ENCODE measurements around the gene SP7.
"Not testable (repeated sequence)": the region's sequence is repeated elsewhere in the genome, so short reads cannot be mapped to it uniquely, and the experiment has no call there.

Gene SP7

DNA sequence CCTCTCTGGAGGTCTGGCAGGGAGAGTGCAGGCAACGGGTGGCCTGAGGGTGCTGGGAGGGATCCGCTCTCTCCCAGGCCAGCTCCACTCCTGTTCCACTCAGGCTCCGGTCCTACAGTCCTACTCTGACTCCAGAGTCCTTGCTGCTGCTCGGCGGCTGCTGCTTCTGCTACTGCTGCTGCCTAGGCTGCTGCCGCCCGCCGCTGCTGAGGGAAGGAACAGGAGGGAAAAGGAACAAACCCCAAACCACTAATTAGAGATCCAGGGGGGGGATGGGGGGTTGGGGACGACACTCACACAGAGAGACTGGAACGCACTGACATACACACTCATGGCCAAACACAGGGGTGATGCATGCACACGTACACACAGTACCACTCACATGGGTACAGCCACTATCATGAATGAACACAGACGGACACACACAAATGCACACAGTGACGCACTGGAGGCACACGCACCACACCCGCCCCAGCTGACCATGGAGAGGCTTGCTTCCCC lies at the start of gene SP7:
TSS of gene SP7 (minus strand) at position 174 of the 501 bp plus-strand sequence. CDS start 708 bp downstream, outside the sequence.
- DNase-seq: no peak

DNA sequence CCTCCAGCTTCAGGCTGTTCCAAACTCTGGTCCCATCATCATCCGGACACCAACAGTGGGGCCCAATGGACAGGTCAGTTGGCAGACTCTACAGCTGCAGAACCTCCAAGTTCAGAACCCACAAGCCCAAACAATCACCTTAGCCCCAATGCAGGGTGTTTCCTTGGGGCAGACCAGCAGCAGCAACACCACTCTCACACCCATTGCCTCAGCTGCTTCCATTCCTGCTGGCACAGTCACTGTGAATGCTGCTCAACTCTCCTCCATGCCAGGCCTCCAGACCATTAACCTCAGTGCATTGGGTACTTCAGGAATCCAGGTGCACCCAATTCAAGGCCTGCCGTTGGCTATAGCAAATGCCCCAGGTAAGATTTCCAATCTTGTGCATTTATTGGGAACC lies 47.1 kb upstream of the SP7 start:
- no peak for DNase-seq

DNA sequence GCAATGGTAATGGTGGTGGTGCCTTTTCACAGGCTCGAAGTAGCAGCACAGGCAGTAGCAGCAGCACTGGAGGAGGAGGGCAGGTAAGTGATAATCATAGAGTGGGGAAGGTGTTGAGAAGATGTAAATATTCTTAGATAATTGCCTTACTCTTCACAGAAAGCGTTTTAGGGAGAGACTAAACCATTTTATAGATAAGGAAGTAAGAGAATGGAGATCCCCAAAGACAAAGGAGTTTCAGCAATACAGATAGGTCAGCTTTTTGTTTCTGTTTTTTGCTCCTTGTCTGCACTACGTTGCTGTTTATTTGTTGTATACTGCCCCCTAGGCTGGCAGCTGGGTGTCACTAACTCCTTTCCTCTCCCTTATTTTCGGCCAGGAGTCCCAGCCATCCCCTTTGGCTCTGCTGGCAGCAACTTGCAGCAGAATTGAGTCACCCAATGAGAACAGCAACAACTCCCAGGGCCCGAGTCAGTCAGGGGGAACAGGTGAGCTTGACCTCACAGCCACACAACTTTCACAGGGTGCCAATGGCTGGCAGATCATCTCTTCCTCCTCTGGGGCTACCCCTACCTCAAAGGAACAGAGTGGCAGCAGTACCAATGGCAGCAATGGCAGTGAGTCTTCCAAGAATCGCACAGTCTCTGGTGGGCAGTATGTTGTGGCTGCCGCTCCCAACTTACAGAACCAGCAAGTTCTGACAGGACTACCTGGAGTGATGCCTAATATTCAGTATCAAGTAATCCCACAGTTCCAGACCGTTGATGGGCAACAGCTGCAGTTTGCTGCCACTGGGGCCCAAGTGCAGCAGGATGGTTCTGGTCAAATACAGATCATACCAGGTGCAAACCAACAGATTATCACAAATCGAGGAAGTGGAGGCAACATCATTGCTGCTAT lies 45.8 kb upstream of the SP7 start:
- DNase-seq: peak in 24 of 56 donors; percentile 2 to 56 (median 13)

DNA sequence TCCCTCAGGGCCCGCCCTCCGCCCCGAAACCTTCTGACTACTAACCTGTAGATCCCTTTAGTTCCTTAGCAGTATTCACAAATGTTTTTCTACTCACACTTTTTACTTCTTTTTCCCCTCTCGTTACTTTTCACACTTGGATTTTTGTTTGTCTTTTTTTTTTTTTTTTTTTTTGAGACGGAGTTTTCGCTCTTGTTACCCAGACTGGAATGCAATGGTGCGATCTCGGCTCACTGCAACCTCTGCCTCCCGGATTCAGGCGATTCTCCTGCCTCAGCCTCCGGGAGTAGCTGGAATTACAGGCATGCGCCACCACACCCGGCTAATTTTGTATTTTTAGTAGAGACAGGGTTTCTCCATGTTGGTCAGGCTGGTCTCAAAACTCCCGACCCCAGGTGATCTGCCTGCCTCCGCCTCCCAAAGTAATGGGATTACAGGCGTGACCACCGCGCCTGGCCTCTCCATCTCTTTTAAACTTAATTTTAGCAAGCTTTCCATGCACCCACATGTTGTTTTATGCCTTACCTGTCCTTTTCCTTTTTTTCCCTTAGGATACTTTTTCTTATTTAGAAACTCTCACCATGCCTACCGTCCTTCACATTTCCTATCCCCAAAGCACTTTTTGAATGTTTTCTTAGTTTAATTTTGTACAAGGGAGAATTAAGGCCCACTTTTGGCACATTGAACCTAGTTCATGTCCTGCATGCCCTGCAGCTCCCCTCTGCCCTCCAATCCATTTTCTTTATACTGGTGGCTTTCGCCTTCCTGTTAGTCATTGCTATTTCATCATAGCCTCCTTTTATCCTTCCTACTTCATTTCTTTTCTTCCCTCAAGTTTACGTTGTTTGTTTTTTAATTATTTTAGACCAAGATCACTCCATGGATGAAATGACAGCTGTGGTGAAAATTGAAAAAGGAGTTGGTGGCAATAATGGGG lies 44.9 kb upstream of the SP7 start:
- peak in 3 of 56 donors; percentile 9 to 46 (median 28) for DNase-seq

DNA sequence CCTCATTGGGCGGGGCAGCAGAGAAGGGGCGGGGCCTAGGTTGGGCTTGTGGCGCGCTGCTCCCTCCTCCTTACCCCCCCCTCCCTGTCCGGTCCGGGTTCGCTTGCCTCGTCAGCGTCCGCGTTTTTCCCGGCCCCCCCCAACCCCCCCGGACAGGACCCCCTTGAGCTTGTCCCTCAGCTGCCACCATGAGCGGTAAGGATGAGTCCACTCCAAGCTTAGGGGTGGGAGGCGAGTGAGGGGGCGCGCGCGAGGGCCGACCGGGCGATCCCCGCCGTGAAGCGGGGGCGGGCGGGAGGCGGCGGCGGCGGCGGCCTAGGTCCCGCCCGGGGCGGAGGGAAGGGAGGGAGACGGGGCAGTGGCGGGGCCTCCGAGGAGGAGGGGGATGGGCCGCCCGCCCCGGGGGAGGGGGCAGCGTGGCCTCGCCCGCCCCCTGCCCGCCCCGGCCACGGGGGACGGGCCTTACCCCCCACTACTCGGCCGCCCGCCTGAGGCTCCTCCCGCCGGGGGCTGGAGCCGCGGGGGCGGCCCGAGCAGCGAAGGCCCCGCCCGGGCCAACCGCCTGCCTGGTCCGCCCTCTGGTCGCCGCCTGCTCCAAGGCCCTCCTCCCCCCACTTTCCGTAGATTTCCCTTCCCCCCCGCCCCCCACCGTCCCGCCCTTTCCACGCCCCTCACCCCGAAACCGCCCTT lies 44.1 kb upstream of the SP7 start, which contains the start of gene SP1:
TSS of gene SP1 (plus strand) at position 73 of the 690 bp plus-strand sequence. CDS start at position 189, 116 bp downstream.
- peak in 54 of 56 donors; percentile 33 to 99 (median 77) for DNase-seq

DNA sequence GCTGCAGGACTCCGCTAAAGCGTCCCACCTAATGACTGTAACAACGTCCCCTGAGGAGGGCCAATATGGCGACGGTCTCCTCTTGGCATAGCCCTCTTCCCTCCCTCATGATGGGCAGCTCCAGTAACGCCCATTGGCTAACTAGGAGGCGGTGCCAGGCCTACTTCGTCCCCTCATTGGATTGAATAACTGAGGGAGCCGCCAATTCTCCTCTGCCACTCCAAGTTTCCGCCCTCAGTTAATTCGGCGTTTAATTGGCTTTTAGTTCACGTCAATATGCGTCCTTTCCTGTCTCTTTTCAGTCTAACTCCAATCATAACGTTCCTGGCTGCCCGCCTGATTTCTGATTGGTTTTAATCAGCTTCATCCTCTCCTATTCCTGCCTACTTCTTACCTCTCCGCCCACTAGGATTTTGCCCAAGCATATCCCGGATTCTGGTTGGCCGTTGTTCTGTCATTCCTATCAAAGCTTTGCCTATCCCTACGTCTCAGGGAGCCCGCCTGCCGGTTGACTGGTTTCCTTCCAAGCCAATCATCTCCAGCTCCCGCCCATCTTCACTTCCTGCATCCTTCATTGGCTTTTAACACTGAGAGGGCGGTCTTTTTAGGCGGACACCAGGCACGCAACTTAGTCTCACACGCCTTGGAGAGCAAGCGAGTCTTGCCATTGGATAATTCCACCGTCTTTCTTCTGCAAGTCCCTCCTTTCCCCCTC lies 43.4 kb upstream of the SP7 start:
- peak; percentile 90 to 100 (median 100) for DNase-seq

DNA sequence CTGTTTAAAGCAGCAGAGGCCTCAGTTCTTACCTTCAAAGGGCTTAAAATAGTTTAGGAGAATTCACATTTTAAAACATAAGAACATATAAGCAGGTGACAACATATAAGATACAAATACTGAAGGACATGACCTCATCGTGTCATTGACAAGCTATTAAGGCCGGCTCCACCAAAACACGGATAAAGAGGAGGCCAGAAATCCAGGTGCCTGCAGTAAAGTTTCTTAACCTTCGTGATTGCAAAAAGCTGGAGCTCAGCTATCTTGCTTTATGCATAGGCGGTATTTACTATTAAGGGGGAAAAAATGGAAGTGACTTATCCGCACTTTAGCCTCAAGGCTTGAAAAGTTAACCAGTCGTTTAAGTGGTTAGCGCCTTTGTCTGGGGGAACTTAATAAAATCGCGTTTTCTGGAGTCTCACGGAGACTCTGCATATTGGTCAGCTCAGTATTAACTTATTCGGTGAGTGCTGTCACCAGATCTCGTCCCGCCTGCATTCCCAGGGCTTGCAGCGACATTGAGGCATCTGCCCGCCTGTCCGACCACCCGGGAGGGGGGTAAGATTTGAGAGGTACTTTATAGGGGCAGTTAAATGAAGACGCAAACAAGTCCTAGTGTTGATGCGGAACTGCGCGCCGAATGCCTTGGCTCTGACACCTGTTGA lies 42.7 kb upstream of the SP7 start:
- no peak for DNase-seq

DNA sequence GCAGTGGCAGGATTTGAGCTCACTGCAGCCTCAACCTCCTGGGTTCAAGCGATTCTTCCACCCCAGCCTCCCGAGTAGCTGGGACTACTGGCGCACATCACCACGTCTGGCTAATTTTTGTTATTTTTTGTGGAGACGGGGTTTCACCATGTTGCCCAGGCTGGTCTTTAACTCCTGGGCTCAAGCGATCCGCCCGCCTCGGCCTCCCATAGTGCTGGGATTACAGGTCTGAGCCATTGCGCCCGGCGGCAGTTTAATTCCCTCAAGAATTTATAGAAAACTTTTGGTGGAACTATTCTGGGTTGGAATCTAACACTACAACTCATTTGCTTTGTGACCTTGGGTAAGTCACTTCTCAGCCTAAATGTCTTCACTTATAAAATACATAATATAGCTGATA lies 42.1 kb upstream of the SP7 start:
- no peak for DNase-seq

DNA sequence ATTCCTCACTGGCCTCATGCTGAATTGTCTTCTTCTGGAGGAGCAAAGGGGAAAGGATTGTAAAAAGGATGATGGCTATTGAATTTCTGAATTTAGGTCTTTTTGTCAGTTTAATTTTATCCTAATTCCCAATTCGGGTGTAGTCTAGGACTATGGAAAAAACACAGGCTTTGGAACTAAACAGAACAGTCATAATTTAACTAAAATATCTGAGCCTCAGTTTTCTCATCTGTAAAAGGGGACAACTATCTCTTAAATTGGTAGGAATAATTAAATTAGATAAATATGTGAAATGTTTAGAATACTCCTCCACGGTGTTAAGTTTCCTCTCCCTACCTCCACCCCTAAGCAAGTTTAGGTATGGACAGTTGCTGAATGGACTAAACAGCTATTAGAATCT lies 40.6 kb upstream of the SP7 start:
- DNase-seq: no peak

DNA sequence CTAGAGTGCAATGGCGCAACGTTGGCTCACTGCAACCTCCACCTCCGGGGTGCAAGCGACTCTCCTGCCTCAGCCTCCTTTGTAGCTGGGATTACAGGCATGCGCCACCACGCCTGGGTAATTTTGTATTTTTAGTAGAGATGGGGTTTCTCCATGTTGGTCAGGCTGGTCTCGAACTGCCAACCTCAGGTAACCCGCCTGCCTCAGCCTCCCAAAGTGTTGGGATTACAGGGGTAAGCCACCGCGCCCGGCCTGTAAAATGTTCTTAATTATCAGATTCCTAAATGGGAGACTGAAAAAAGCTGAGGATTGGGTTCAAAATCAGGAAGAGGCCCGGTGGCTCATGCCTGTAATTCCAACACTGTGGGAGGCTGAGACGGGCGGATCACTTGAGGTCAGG lies 38.1 kb upstream of the SP7 start:
- not testable (repeated sequence) for DNase-seq

DNA sequence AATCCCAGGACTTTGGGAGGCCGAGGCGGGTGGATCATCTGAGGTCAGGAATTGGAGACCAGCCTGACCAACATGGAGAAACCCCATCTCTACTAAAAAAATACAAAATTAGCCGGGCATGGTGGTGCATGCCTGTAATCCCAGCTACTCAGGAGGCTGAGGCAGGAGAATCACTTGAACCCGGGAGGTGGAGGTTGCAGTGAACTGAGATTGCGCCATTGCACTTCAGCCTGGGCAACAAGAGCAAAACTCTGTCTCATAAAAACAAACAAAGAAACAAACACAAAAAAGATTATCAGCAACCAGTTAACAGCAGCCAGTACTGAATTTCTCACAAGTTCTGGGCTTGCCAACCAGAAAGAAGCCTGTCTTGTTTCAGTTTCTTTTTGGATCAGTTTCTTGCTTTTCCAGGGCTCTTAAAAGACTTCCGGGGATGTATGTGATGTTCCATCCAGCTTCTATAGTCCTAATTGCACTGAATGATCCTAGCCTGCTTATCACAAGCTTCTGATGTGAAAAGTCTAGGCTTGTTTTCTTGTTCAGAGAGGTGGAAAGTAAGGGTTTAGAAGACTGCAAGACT lies 37.5 kb upstream of the SP7 start:
- DNase-seq: not testable (repeated sequence)

DNA sequence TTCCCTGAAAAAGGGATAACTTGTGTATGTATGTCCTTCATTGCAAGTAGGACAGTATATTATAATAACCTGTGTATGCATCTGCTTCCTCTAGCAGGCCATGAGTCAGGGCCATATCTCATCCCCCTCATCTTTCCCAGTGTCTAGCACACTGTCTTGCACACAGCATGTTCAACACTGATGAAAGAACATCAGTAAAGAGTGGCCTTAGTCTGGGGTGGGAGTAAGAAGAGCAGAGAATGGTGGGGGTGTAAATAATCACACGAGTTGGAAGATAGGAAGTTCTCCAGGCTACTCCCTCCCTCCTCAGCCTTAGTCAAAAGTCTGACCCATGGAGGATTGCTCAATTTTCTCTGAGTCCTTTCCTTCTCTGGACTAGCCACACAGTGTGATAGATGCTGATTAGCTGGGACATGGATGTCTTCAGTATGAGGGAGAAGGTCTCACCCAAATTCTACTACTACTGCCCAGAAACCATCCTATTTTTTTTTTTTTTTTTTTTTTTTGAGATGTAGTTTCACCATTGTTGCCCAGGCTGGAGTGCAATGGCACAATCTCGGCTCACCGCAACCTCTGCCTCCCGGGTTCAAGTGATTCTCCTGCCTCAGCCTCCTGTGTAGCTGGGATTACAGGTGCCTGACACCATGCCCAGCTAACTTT lies 29.2 kb upstream of the SP7 start:
- no peak for DNase-seq

DNA sequence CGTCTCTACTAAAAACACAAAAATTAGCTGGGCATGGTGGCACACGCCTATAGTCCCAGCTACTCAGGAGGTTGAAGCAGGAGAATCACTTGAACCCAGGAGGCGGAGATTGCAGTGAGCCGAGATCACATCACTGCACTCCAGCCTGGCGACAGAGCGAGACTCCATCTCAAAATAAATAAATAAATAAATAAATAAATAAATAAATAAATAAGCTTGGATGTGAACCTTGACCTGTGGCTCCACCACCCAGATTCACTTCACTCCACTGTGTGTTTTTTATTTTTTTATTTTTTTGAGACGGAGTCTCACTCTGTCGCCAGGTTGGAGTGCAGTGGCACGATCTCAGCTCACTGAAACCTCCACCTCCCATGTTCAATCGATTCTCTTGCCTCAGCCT lies 25.5 kb upstream of the SP7 start:
- DNase-seq: not testable (repeated sequence)

DNA sequence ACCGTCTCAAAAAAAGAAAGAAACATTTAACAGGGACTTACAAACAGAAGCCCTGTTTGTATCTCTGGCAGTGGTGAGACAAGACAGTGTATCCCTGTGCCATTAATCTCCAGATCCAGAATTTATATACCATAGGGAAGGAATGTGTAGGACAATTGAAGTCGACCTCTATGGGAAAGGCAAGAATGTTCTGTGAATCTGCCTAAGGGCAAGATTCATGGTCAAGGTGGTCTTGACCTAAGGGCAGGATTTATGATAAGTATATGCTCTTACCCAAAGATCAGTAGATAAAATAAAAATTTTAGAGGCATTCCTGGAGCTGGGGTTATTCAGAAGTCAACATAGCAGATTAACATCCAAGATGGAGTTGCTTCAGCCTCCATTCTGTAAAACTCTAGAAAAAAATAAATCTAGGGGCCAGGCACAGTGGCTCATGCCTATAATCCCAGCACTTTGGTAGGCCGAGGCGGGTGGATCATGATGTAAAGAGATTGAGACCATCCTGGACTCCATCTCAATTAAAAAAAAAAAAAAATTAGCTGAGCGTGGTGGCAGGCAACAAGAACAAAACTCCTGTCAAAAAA lies 22.8 kb upstream of the SP7 start:
- DNase-seq: no peak

DNA sequence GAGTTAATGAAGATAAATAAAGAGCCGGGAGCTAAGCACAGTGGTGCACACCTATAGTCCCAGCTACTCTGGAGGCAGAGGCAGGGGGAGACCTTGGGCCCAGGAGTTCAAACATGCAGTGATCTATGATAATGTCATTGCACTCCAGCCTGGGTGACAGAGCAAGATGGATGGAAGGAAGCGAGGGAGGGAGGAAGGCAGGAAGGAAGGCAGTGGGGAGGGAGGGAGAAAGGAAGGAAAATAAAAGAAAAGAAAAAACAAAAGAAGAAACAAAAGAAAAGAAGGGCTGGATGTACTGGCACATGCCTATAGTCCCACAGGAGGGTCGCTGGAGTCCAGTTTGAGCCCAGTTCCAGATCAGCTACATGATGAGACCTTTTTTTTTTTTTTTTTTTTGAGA lies 19.0 kb upstream of the SP7 start:
- no peak for DNase-seq

DNA sequence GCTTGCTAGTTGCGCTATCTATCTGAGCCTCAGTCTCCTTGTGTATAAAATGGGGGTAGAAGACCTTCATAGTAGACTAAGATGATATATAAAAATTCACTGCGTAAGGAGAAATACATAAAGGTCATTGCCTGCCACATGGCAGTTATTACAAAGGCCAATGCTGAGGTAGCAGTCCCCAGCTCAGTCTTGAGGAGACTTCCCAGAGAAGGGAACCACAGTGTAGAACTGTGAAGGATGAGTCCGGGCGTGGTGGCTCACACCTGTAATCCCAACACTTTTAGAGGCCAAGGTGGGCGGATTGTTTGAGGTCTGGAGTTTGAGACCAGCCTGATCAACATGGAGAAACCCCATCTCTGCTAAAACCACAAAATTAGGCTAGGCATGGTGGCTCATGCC lies 17.1 kb upstream of the SP7 start:
- no peak for DNase-seq

DNA sequence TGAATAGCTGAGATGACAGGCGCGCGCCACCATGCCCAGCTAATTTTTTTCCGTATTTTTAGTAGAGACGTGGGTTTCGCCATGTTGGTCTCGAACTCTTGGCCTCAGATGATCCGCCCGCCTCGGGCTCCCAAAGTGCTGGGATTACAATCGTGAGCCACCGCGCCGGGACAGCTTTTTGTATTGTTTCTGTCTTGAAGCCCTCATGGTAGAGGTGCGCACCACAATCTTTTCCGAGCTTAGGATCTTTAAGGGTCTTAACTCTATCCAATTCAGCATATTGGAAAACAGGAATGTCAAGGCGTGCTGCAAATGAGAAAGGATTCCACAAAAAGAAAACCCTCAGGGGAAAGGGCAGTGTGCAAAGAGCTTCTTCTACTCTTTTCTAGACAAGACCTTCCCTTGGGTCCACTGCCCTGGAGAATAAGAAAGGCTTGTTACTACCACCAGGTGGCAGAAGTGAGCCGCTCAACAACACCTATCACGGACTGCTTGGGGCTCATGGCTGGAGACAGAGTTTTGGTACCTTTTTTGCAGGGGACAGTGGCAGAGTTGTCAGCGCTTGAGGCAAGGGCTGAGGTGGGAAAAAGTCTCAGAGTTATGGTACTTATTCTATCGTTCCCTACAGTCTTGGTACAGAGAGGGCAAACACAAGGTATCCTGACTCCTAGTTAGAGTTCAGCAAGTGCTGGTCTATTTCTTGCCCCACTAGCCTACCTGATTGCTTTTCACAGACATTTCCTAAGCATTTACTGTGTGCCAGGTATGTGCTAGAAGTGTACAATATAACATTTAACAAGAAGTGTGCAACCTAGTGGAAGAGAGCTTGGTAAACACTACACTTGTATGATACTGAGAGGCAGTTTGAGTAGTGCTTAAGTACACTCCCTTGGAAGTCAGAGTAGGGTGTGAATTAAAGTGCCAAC lies 16.4 kb upstream of the SP7 start:
- DNase-seq: peak in 53 of 56 donors; percentile 10 to 92 (median 63)
